KMS-11 (cell line): Measurements from ENCODE around the gene SEMA3D.

ENCODE experiments used
- H2AFZ ChIP-seq: fragments of 200-600 bp; sonication (generic); 2 replicates; pipeline ENCODE4 v1.6.1; 2016; ENCODE audit warnings: antibody characterized with exemption, mixed run types, low read depth
- H3K27ac ChIP-seq: fragments of 200-600 bp; sonication (generic); 2 replicates; pipeline ENCODE4 v1.6.1; 2016; ENCODE audit warnings: mild to moderate bottlenecking, mixed run types
- H3K27me3 ChIP-seq: fragments of 200-600 bp; sonication (generic); 2 replicates; pipeline ENCODE4 v1.6.1; 2017; ENCODE audit warnings: mild to moderate bottlenecking, low read depth, mixed run types, moderate library complexity; ENCODE audit not compliant: insufficient read depth
- H3K36me3 ChIP-seq: fragments of 200-600 bp; sonication (generic); 2 replicates; pipeline ENCODE4 v1.6.1; 2017; ENCODE audit warnings: mild to moderate bottlenecking, mixed run types; ENCODE audit not compliant: insufficient read depth
- H3K4me1 ChIP-seq: fragments of 200-600 bp; sonication (generic); 2 replicates; pipeline ENCODE4 v1.6.1; 2016; ENCODE audit warnings: mild to moderate bottlenecking, low read depth, mixed run types; ENCODE audit not compliant: poor library complexity, severe bottlenecking
- H3K4me2 ChIP-seq: fragments of 200-600 bp; sonication (generic); 2 replicates; pipeline ENCODE4 v1.7.0; 2016; ENCODE audit warnings: mild to moderate bottlenecking, mixed run types
- H3K4me3 ChIP-seq: fragments of 200-600 bp; sonication (generic); IDR thresholded peaks from 2 replicates; pipeline ENCODE4 v1.6.1; 2017; ENCODE audit warnings: low read depth, low read length, mixed read lengths; ENCODE audit not compliant: insufficient read depth
- H3K79me2 ChIP-seq: fragments of 200-600 bp; sonication (generic); 2 replicates; pipeline ENCODE4 v1.6.1; 2016; ENCODE audit warnings: low read depth, mixed run types; ENCODE audit not compliant: insufficient read depth
- H3K9ac ChIP-seq: fragments of 200-600 bp; sonication (generic); 2 replicates; pipeline ENCODE4 v1.6.1; 2016; ENCODE audit warnings: mild to moderate bottlenecking, mixed run types
- H4K20me1 ChIP-seq: fragments of 200-600 bp; sonication (generic); 2 replicates; pipeline ENCODE4 v1.6.1; 2016; ENCODE audit warnings: mild to moderate bottlenecking, mixed run types; ENCODE audit not compliant: insufficient read depth
- TF ChIP-seq, protein P1 (sequence below): fragments of 200-600 bp; sonication (generic); conservative IDR thresholded peaks from 2 replicates; pipeline ENCODE4 v1.6.1; 2017; ENCODE audit warnings: low read depth, mild to moderate bottlenecking, antibody characterized with exemption, low read length, moderate library complexity, mixed read lengths

The SEMA3D gene

GRCh38 chr7:85054306-85054705, 132.6 kb downstream of the SEMA3D start:
- Histone ChIP-seq H3K4me1 (no peaks in the 10 kb centered on the region), H3K79me2 (no peaks in the 10 kb centered on the region), H3K27ac (no peak overlapping the region), H3K4me2 (no peak overlapping the region), H3K36me3 (no peaks in the 10 kb centered on the region), H3K27me3 (no peaks in the 10 kb centered on the region), H4K20me1 (no peaks in the 10 kb centered on the region), H3K9ac (no peak overlapping the region), H2AFZ (no peak overlapping the region), H3K4me3 (no peak overlapping the region)
- TF ChIP-seq, protein P1, sequence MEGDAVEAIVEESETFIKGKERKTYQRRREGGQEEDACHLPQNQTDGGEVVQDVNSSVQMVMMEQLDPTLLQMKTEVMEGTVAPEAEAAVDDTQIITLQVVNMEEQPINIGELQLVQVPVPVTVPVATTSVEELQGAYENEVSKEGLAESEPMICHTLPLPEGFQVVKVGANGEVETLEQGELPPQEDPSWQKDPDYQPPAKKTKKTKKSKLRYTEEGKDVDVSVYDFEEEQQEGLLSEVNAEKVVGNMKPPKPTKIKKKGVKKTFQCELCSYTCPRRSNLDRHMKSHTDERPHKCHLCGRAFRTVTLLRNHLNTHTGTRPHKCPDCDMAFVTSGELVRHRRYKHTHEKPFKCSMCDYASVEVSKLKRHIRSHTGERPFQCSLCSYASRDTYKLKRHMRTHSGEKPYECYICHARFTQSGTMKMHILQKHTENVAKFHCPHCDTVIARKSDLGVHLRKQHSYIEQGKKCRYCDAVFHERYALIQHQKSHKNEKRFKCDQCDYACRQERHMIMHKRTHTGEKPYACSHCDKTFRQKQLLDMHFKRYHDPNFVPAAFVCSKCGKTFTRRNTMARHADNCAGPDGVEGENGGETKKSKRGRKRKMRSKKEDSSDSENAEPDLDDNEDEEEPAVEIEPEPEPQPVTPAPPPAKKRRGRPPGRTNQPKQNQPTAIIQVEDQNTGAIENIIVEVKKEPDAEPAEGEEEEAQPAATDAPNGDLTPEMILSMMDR: no peak

DNA sequence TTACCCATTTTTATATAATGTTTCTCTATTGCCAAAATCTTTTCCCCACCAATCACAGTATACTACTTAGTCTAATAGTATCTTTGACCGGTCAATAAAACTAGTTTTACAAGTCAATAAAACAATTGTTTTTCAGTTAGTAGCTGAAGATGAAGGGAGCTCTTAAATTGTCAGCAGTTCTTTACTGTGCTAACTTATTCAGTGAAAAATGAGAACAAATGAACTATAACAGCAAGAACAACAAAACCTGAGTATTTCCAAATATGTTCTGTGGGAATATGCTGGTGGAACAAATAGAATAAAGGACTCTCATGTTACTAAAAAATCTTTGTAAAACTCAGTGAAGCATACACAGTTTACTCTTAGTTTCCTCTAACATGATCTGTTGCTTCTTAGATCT, 134.0 kb downstream of the SEMA3D start:
- TF ChIP-seq, protein P1: no peak
- Histone ChIP-seq H3K27ac (no peak overlapping the region), H3K36me3 (no peaks in the 10 kb centered on the region), H3K4me3 (no peak overlapping the region), H2AFZ (no peak overlapping the region), H3K9ac (no peak overlapping the region), H3K4me1 (no peaks in the 10 kb centered on the region), H4K20me1 (no peaks in the 10 kb centered on the region), H3K79me2 (no peaks in the 10 kb centered on the region), H3K27me3 (no peaks in the 10 kb centered on the region), H3K4me2 (no peak overlapping the region)

GRCh38 chr7:85052056-85052737, 134.7 kb downstream of the SEMA3D start:
- no peaks in the 10 kb centered on the region for H3K79me2 ChIP-seq
- no peaks in the 10 kb centered on the region for H3K36me3 ChIP-seq
- no peaks in the 10 kb centered on the region for H3K27me3 ChIP-seq
- no peak overlapping the region for H3K27ac ChIP-seq
- no peaks in the 10 kb centered on the region for H4K20me1 ChIP-seq
- no peak overlapping the region for H2AFZ ChIP-seq
- no peak overlapping the region for H3K4me2 ChIP-seq
- H3K4me1 ChIP-seq: no peaks in the 10 kb centered on the region
- TF ChIP-seq, protein P1: no peak
- H3K4me3 ChIP-seq: no peak overlapping the region
- no peak overlapping the region for H3K9ac ChIP-seq

GRCh38 chr7:85046534-85046933, 140.3 kb downstream of the SEMA3D start:
- H3K36me3 ChIP-seq: no peaks in the 10 kb centered on the region
- H2AFZ ChIP-seq: no peak overlapping the region
- TF ChIP-seq, protein P1: no peak

More at GRCh38 chr7:85046534-85046933, 140.3 kb downstream of the SEMA3D start:
- Histone ChIP-seq H3K79me2 (no peaks in the 10 kb centered on the region), H4K20me1 (no peaks in the 10 kb centered on the region), H3K9ac (no peak overlapping the region), H3K27me3 (no peaks in the 10 kb centered on the region), H3K4me3 (no peak overlapping the region), H3K4me1 (no peaks in the 10 kb centered on the region), H3K27ac (no peak overlapping the region), H3K4me2 (no peak overlapping the region)
